ENCODE measurements around the gene AFAP1.

AFAP1 gene

DNA sequence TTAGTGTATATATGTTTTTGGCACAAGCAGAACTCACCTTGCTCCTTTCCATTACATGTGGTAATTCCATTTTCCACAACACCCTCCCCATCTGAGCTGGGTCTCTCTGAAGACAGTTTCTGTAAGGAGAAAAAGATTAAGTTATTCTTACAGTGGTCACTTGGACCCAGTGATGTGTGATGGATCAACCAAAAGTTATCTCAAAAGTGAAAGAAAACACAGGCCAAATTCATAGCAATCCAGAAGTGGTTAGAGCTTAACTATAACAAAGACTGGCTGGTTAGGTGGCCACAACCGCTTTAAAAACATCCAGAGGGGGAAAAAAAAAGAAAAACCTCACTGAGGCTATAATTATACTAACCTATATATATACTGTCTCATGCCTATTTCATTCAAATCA, 123.7 kb downstream of the AFAP1 start:
- CTCF ChIA-PET, result interaction anchor here (0.8 to 1.6 kb wide), 2 partner anchors 12 to 14 kb away, joined by 3 to 6 read pairs; no protein-coding TSS in a partner anchor
- no peak for DNase-seq (ENCODE audit: extremely low spot score)
- TF ChIP-seq ZNF384 (IDR thresholded peaks at IDR 0.05) (no peak), ARNT (IDR thresholded peaks at IDR 0.05) (no peak), FOXK2 (IDR thresholded peaks at IDR 0.05) (no peak), LEF1 (IDR thresholded peaks at IDR 0.05; ENCODE audit: borderline replicate concordance) (no peak), HDGF (IDR thresholded peaks at IDR 0.05; ENCODE audit: borderline replicate concordance) (no peak), L3MBTL2 (conservative IDR thresholded peaks at IDR 0.05) (no peak), FOXM1 (IDR thresholded peaks at IDR 0.05; ENCODE audit: borderline replicate concordance) (no peak), TARDBP (IDR thresholded peaks at IDR 0.05) (no peak), FOXA1 (IDR thresholded peaks at IDR 0.05) (no peak), SUZ12 (IDR thresholded peaks at IDR 0.05) (no peak), CTBP1 (IDR thresholded peaks at IDR 0.05; ENCODE audit: borderline replicate concordance) (no peak), NFRKB (IDR thresholded peaks at IDR 0.05) (no peak), ELF4 (IDR thresholded peaks at IDR 0.05) (no peak)
- TF ChIP-seq, protein P1, sequence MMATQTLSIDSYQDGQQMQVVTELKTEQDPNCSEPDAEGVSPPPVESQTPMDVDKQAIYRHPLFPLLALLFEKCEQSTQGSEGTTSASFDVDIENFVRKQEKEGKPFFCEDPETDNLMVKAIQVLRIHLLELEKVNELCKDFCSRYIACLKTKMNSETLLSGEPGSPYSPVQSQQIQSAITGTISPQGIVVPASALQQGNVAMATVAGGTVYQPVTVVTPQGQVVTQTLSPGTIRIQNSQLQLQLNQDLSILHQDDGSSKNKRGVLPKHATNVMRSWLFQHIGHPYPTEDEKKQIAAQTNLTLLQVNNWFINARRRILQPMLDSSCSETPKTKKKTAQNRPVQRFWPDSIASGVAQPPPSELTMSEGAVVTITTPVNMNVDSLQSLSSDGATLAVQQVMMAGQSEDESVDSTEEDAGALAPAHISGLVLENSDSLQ (IDR thresholded peaks at IDR 0.05), result no peak
- POLR2A ChIA-PET, result no interaction called here

- no peak for TF ChIP-seq ELF4 (IDR thresholded peaks at IDR 0.05)
- no peak for TF ChIP-seq FOXA1 (IDR thresholded peaks at IDR 0.05)
- TF ChIP-seq FOXM1 (IDR thresholded peaks at IDR 0.05; ENCODE audit: borderline replicate concordance), result no peak
- no peak for TF ChIP-seq SUZ12 (IDR thresholded peaks at IDR 0.05)
- TF ChIP-seq TARDBP (IDR thresholded peaks at IDR 0.05), result no peak
- no peak for TF ChIP-seq ARNT (IDR thresholded peaks at IDR 0.05)
- no peak for TF ChIP-seq SP1 (IDR thresholded peaks at IDR 0.05)
- no peak for TF ChIP-seq LEF1 (IDR thresholded peaks at IDR 0.05; ENCODE audit: borderline replicate concordance)
- POLR2A ChIA-PET, result no interaction called here
- CTCF ChIA-PET, result interaction anchor here (0.8 to 1.6 kb wide), 2 partner anchors 11 to 13 kb away, joined by 3 to 6 read pairs; no protein-coding TSS in a partner anchor
- DNase-seq (ENCODE audit: extremely low spot score), result no peak
Measured at GRCh38 chr4:7815562-7815961, 124.1 kb downstream of the AFAP1 start.

DNA sequence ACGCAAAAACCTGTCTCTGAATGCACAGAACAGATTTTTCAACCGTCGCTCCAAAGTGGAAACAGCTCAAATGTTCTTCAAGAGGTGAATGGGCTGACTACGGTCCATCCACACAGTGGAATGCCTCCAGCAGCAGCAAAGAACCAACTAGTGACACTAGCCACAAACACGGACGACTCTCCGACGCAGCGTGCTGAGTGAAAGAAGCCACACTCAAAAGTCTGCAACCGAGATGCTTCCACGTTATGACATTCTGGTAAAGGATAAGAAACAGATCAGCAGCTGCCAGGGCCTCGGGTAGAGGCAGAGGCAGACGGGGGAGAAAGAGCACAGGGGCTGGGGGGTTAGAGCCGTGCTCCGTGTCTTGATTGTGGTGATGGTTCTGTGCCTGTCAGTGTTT, 125.2 kb downstream of the AFAP1 start:
- CTCF ChIA-PET, result interaction anchor here (1.6 to 1.8 kb wide), 2 partner anchors 10 to 12 kb away, joined by 5 to 6 read pairs; no protein-coding TSS in a partner anchor
- POLR2A ChIA-PET, result no interaction called here
- no peak for DNase-seq (ENCODE audit: extremely low spot score)
- TF ChIP-seq FOXK2 (IDR thresholded peaks at IDR 0.05), result no peak
- TF ChIP-seq SUZ12 (IDR thresholded peaks at IDR 0.05), result no peak
- no peak for TF ChIP-seq HDGF (IDR thresholded peaks at IDR 0.05; ENCODE audit: borderline replicate concordance)
- no peak for TF ChIP-seq ELF4 (IDR thresholded peaks at IDR 0.05)
- no peak for TF ChIP-seq FOXA1 (IDR thresholded peaks at IDR 0.05)
- TF ChIP-seq CTBP1 (IDR thresholded peaks at IDR 0.05; ENCODE audit: borderline replicate concordance), result no peak
- TF ChIP-seq SP1 (IDR thresholded peaks at IDR 0.05), result no peak
- TF ChIP-seq L3MBTL2 (conservative IDR thresholded peaks at IDR 0.05), result no peak
- TF ChIP-seq NFRKB (IDR thresholded peaks at IDR 0.05), result no peak
- no peak for TF ChIP-seq ARNT (IDR thresholded peaks at IDR 0.05)
- TF ChIP-seq LEF1 (IDR thresholded peaks at IDR 0.05; ENCODE audit: borderline replicate concordance), result no peak
- no peak for TF ChIP-seq BHLHE40 (IDR thresholded peaks at IDR 0.05; ENCODE audit: borderline replicate concordance)
- TF ChIP-seq TARDBP (IDR thresholded peaks at IDR 0.05), result no peak
- TF ChIP-seq, protein P1 (IDR thresholded peaks at IDR 0.05), result no peak
- no peak for TF ChIP-seq FOXM1 (IDR thresholded peaks at IDR 0.05; ENCODE audit: borderline replicate concordance)
- no peak for TF ChIP-seq ZNF384 (IDR thresholded peaks at IDR 0.05)

DNA sequence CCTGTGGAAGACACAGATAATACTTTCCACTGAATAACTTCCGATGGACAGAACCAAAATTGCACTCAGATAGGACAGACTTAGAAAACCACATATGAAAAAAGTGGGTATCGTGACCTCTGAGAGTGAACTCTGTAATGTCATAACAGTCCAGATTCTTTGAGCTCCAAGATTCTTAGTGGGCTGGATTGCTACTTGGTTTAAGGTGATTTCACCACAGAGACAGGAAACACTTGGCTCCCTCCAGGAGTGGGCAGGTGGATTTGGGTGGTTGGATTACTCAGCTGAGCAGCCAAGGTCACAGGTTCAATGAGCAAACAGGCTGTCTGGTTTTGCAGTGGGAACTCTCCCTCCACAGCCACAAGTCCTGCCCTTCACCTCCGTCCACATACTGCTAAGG, 126.0 kb downstream of the AFAP1 start:
- TF ChIP-seq FOXM1 (IDR thresholded peaks at IDR 0.05; ENCODE audit: borderline replicate concordance) (no peak), TARDBP (IDR thresholded peaks at IDR 0.05) (no peak), CTBP1 (IDR thresholded peaks at IDR 0.05; ENCODE audit: borderline replicate concordance) (no peak), ARNT (IDR thresholded peaks at IDR 0.05) (no peak), SUZ12 (IDR thresholded peaks at IDR 0.05) (no peak), SP1 (IDR thresholded peaks at IDR 0.05) (no peak), LEF1 (IDR thresholded peaks at IDR 0.05; ENCODE audit: borderline replicate concordance) (no peak), ELF4 (IDR thresholded peaks at IDR 0.05) (no peak), FOXA1 (IDR thresholded peaks at IDR 0.05) (no peak), NFRKB (IDR thresholded peaks at IDR 0.05) (no peak), BHLHE40 (IDR thresholded peaks at IDR 0.05; ENCODE audit: borderline replicate concordance) (no peak), HDGF (IDR thresholded peaks at IDR 0.05; ENCODE audit: borderline replicate concordance) (no peak), L3MBTL2 (conservative IDR thresholded peaks at IDR 0.05) (no peak)
- TF ChIP-seq, protein P1 (IDR thresholded peaks at IDR 0.05), result no peak
- DNase-seq (ENCODE audit: extremely low spot score), result no peak
- POLR2A ChIA-PET, result no interaction called here
- CTCF ChIA-PET, result interaction anchor here (1.1 to 1.8 kb wide), 2 partner anchors 9 to 12 kb away, joined by 3 to 5 read pairs; no protein-coding TSS in a partner anchor

- TF ChIP-seq BHLHE40 (IDR thresholded peaks at IDR 0.05; ENCODE audit: borderline replicate concordance) (no peak), FOXK2 (IDR thresholded peaks at IDR 0.05) (no peak), FOXA1 (IDR thresholded peaks at IDR 0.05) (no peak), CTBP1 (IDR thresholded peaks at IDR 0.05; ENCODE audit: borderline replicate concordance) (no peak), L3MBTL2 (conservative IDR thresholded peaks at IDR 0.05) (no peak), NFRKB (IDR thresholded peaks at IDR 0.05) (no peak), HDGF (IDR thresholded peaks at IDR 0.05; ENCODE audit: borderline replicate concordance) (no peak), SUZ12 (IDR thresholded peaks at IDR 0.05) (no peak), SP1 (IDR thresholded peaks at IDR 0.05) (no peak), TARDBP (IDR thresholded peaks at IDR 0.05) (no peak), FOXM1 (IDR thresholded peaks at IDR 0.05; ENCODE audit: borderline replicate concordance) (no peak)
- TF ChIP-seq, protein P1 (IDR thresholded peaks at IDR 0.05), result no peak
Measured at GRCh38 chr4:7812921-7813320, 126.7 kb downstream of the AFAP1 start.

More at GRCh38 chr4:7812921-7813320, 126.7 kb downstream of the AFAP1 start:
- CTCF ChIA-PET, result interaction anchor here (0.9 to 1.8 kb wide), 3 partner anchors 9 to 31 kb away, joined by 3 to 5 read pairs (median 3); no protein-coding TSS in a partner anchor
- POLR2A ChIA-PET, result no interaction called here
- no peak for DNase-seq (ENCODE audit: extremely low spot score)
